Mucosa of rectum (tissue), 2 donors: ENCODE data around the gene CFP.

Experiments
- H3K27ac ChIP-seq, 2 donors: one replicate each; pipeline ENCODE4 v1.7.0; 2013; ENCODE audit warnings: inconsistent platforms in 2 of 2, low read depth in 2 of 2, low read length in 2 of 2
- H3K27me3 ChIP-seq, 2 donors: one replicate each; pipeline ENCODE4 v1.7.0; 2013; ENCODE audit warnings: low read length in 2 of 2; ENCODE audit not compliant: control insufficient read depth in 2 of 2, insufficient read depth in 2 of 2
- H3K36me3 ChIP-seq, 2 donors: one replicate each; pipeline ENCODE4 v1.7.0; 2013; ENCODE audit warnings: low read length in 2 of 2; ENCODE audit not compliant: control insufficient read depth in 2 of 2, insufficient read depth in 2 of 2
- H3K4me1 ChIP-seq, 2 donors: one replicate each; pipeline ENCODE4 v1.7.0; 2013; ENCODE audit warnings: low read length in 2 of 2, mild to moderate bottlenecking in 1 of 2; ENCODE audit not compliant: control insufficient read depth in 2 of 2, insufficient read depth in 2 of 2
- H3K4me3 ChIP-seq, 2 donors: one replicate each; pipeline ENCODE4 v1.7.0; 2013; ENCODE audit warnings: low read length in 2 of 2
- H3K9ac ChIP-seq, 2 donors: one replicate each; pipeline ENCODE4 v1.7.0; 2013; ENCODE audit warnings: low read length in 2 of 2, low read depth in 1 of 2, mild to moderate bottlenecking in 1 of 2
- H3K9me3 ChIP-seq, 2 donors: one replicate each; pipeline ENCODE4 v1.7.0; 2013; ENCODE audit warnings: low read length in 2 of 2; ENCODE audit not compliant: control insufficient read depth in 2 of 2
- donor health status: healthy.
- donor health status: Normal muscosa, but diverticular disease.

The CFP gene

DNA sequence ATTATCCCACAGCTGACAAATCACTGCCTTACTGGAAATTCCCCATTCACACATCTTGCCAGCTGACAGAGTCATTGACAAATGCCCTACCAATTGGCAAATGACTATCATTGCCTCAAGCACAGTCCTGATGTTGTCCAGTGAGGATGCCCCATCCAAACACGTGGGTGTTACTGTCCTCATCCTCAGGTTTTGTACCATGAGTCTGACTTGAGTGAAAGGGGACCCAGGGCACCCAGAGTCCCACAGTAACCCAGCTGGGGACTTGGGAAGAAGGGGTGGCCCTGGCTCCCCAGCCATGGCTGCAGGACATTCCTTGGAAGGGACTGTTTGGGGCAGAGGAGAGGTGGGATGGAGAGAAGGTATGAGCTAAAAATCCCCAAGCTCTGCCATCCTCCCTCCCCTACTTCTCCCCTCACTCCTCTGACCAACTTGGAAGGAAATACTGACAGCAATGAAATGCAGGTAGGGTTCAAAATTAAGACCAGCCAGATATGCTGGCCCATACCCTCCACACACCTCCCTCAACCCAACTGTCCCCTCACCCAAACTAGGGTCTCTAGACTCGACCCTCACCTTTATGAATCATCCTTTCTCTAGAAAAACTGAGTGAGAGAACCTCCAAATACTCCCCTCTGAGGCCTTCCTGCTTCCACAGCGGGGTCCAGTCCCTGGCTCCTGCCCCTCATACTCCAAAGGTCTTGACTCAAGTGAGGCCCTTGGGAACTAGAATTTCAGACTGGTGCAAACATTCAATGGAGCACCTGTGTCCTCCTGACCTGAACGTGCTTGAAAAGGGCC, 42.4 kb downstream of the CFP start:
- Histone ChIP-seq H3K27ac (no peak overlapping the region), H3K4me3 (no peak overlapping the region), H3K4me1 (no peaks in the 10 kb centered on the region), H3K9ac (no peak overlapping the region), H3K9me3 (no peaks in the 10 kb centered on the region), H3K36me3 (no peaks in the 10 kb centered on the region), H3K27me3 (peaks cover 0 to 4% of the 10 kb centered on the region in 2 donors)

- no peak overlapping the region for H3K9ac ChIP-seq
- no peak overlapping the region for H3K27ac ChIP-seq
- peaks cover 0 to 4% of the 10 kb centered on the region in 2 donors for H3K27me3 ChIP-seq
- no peaks in the 10 kb centered on the region for H3K36me3 ChIP-seq
- H3K9me3 ChIP-seq: no peaks in the 10 kb centered on the region
- peaks cover 0 to 4% of the 10 kb centered on the region in 2 donors for H3K4me1 ChIP-seq
- no peak overlapping the region for H3K4me3 ChIP-seq
Observed at GRCh38 chrX:47586043-47586787, 43.5 kb downstream of the CFP start.

- Histone ChIP-seq H3K4me3 (no peak overlapping the region), H3K36me3 (no peaks in the 10 kb centered on the region), H3K4me1 (peaks cover 0 to 4% of the 10 kb centered on the region in 2 donors), H3K27ac (no peak overlapping the region), H3K27me3 (peaks cover 0 to 4% of the 10 kb centered on the region in 2 donors), H3K9me3 (no peaks in the 10 kb centered on the region), H3K9ac (no peak overlapping the region)
Observed at GRCh38 chrX:47585273-47585672, 44.5 kb downstream of the CFP start.

GRCh38 chrX:47584714-47585113, 45.0 kb downstream of the CFP start:
- Histone ChIP-seq H3K27me3 (peaks cover 0 to 4% of the 10 kb centered on the region in 2 donors), H3K9ac (no peak overlapping the region), H3K4me1 (peaks cover 0 to 4% of the 10 kb centered on the region in 2 donors), H3K9me3 (no peaks in the 10 kb centered on the region), H3K36me3 (no peaks in the 10 kb centered on the region), H3K27ac (no peak overlapping the region), H3K4me3 (no peak overlapping the region)

- H3K4me1 ChIP-seq: peaks cover 0 to 4% of the 10 kb centered on the region in 2 donors
- no peak overlapping the region for H3K27ac ChIP-seq
- peak overlapping the region in 1 of 2 donors; percentile 20 for H3K4me3 ChIP-seq
- H3K27me3 ChIP-seq: peaks cover 0 to 4% of the 10 kb centered on the region in 2 donors
- H3K9ac ChIP-seq: no peak overlapping the region
- H3K36me3 ChIP-seq: no peaks in the 10 kb centered on the region
- H3K9me3 ChIP-seq: no peaks in the 10 kb centered on the region
Observed at GRCh38 chrX:47583240-47583861, 46.4 kb downstream of the CFP start.

DNA sequence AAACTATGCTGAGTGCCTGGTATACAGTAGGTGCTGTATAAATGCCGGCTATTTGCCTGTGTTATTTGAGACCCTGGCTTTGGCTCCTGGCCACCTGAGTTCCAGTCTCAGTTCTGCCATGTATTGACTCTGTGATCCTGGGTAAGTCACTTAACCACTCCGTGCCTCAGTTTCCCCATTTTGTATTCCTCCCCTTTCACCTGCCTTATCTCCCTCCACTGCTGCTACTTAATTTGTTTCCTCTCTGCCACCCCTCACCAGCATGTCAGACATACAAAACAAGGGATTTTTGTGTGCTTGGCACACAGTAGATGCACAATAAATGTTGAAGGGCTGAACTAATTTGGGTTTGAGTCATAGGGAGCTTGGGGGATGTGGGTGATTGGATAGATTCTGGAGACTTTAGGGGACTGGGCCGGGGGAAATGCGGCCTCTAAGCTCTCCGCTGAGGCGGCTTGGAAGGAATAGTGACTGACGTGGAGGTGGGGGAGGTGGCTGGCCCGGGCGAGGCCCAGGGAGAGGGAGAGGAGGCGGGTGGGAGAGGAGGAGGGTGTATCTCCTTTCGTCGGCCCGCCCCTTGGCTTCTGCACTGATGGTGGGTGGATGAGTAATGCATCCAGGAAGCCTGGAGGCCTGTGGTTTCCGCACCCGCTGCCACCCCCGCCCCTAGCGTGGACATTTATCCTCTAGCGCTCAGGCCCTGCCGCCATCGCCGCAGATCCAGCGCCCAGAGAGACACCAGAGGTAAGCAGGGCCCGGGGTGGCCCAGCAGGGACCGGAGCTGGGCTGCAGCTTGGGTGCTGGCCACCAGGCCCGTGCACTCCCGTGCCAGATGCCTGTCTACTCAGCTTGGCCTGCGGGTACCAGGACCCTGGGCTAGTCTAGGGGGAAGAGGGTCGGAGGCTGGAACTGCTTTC, 47.7 kb downstream of the CFP start, which contains the start of gene TIMP1:
TSS of gene TIMP1 (plus strand) at position 706 of the 917 bp plus-strand sequence. CDS start 980 bp downstream, outside the sequence.
- H3K9ac ChIP-seq: peak within 1 kb of the TSS; percentile 41 to 61
- no peaks in the 10 kb centered on the region for H3K27me3 ChIP-seq

GRCh38 chrX:47579537-47579936, 50.2 kb downstream of the CFP start:
- Histone ChIP-seq H3K4me1 (peaks cover 0 to 4% of the 10 kb centered on the region in 2 donors), H3K9ac (no peak overlapping the region), H3K9me3 (no peaks in the 10 kb centered on the region), H3K36me3 (no peaks in the 10 kb centered on the region), H3K27ac (no peak overlapping the region), H3K27me3 (no peaks in the 10 kb centered on the region), H3K4me3 (no peak overlapping the region)

More for the DNA sequence above, 47.7 kb downstream of the CFP start, which contains the start of gene TIMP1:
- H3K4me1 ChIP-seq: peaks cover 0 to 4% of the 10 kb centered on the region in 2 donors
- peak within 1 kb of the TSS; percentile 40 to 71 for H3K27ac ChIP-seq
- H3K36me3 ChIP-seq: no peaks in the 10 kb centered on the region
- no peaks in the 10 kb centered on the region for H3K9me3 ChIP-seq
- peak within 1 kb of the TSS; percentile 47 to 56 for H3K4me3 ChIP-seq

DNA sequence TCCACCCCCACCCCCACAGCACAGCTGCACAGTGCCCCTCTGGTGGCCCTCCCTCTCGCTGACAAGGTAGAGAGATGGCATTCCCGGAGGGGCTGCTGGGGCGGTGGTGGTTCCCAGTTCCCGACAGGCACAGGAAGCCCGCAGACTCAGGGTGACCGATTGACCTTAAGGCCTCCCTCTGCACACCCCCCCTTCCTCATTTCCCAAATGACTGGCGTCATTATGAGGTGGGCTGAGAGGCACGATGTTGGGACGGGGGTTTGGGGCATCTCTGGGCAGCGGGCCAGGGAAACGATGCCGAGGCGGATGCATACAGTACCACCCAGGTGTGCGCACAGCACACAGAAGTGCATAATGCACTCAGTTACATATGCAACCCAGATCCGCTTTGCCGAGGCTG, 51.0 kb downstream of the CFP start:
- Histone ChIP-seq H3K27me3 (no peaks in the 10 kb centered on the region), H3K9me3 (no peaks in the 10 kb centered on the region), H3K9ac (no peak overlapping the region), H3K27ac (no peak overlapping the region), H3K4me1 (peaks cover 0 to 4% of the 10 kb centered on the region in 2 donors), H3K36me3 (no peaks in the 10 kb centered on the region), H3K4me3 (no peak overlapping the region)

DNA sequence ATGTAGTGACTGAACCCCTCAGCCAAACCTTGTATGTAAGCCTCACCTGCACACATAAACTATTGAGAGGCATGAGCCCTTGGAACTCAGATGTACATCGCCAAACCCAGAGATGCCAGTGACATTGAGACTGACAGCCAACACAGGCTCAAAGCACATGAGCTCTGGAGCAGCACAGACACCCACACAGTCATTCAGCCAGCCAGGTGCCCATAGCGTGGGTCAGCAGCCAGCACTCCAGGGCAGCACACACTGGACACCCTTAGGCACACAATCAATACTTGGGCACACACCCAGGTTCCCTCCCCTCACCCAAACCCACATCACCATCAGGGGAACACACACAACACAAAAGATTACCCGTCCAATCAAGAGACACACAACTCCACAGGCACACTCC, 51.8 kb downstream of the CFP start:
- no peaks in the 10 kb centered on the region for H3K9me3 ChIP-seq
- peaks cover 0 to 4% of the 10 kb centered on the region in 2 donors for H3K4me1 ChIP-seq
- H3K4me3 ChIP-seq: no peak overlapping the region
- no peaks in the 10 kb centered on the region for H3K36me3 ChIP-seq
- no peaks in the 10 kb centered on the region for H3K27me3 ChIP-seq
- H3K9ac ChIP-seq: no peak overlapping the region
- no peak overlapping the region for H3K27ac ChIP-seq
